Osteoblast (primary cell): ENCODE measurements around the gene ITPR1. TPM values are rescaled to one million over a fixed set of nuclear protein-coding genes. Genes with fewer than 3 reads are reported as not detected.

ENCODE experiments used
- DNase-seq: peaks from one replicate; pipeline ENCODE4 v3.0.0; 2011; ENCODE audit warnings: low spot score, mixed read lengths; ENCODE audit not compliant: insufficient read length; ENCODE audit errors: missing footprints
- H2AFZ ChIP-seq: 2 replicates; pipeline ENCODE4 v1.6.0; 2011; ENCODE audit warnings: mild to moderate bottlenecking, low read length
- H3K27ac ChIP-seq: 2 replicates; pipeline ENCODE4 v1.5.1; 2011; ENCODE audit warnings: mild to moderate bottlenecking, low read depth, low read length, moderate library complexity
- H3K27me3 ChIP-seq: 2 replicates; pipeline ENCODE4 v1.6.0; 2012; ENCODE audit warnings: mild to moderate bottlenecking, control low read depth, inconsistent platforms, low read length, moderate library complexity; ENCODE audit not compliant: insufficient read depth
- H3K36me3 ChIP-seq: 2 replicates; pipeline ENCODE4 v1.5.1; 2011; ENCODE audit warnings: mild to moderate bottlenecking, low read length, control low read depth, moderate library complexity; ENCODE audit not compliant: insufficient read depth
- H3K4me1 ChIP-seq: 2 replicates; pipeline ENCODE4 v1.5.1; 2011; ENCODE audit warnings: mild to moderate bottlenecking, low read length, control low read depth, moderate library complexity; ENCODE audit not compliant: insufficient read depth
- H3K4me2 ChIP-seq: 2 replicates; pipeline ENCODE4 v1.6.0; 2011; ENCODE audit warnings: mild to moderate bottlenecking, low read length; ENCODE audit not compliant: insufficient read depth
- H3K4me3 ChIP-seq: fragments of 200-600 bp; sonication (generic); 3 replicates; pipeline ENCODE4 v1.5.1; 2012; ENCODE audit warnings: mild to moderate bottlenecking, low read length, inconsistent platforms; ENCODE audit not compliant: insufficient read depth
- H3K79me2 ChIP-seq: 2 replicates; pipeline ENCODE4 v1.6.0; 2012; ENCODE audit warnings: mild to moderate bottlenecking, low read length, control low read depth, inconsistent platforms; ENCODE audit not compliant: insufficient read depth
- H3K9me3 ChIP-seq: 2 replicates; pipeline ENCODE4 v1.5.1; 2011; ENCODE audit warnings: low read depth, low read length, control low read depth
- H4K20me1 ChIP-seq: 2 replicates; pipeline ENCODE4 v1.6.0; 2012; ENCODE audit warnings: mild to moderate bottlenecking, low read length, control low read depth; ENCODE audit not compliant: insufficient read depth
- CTCF ChIP-seq: IDR thresholded peaks from 2 replicates; pipeline ENCODE4 v1.5.1; 2011; ENCODE audit warnings: mild to moderate bottlenecking, low read depth, low read length, moderate library complexity; ENCODE audit errors: extremely low read depth
- total RNA-seq: library from RNA; depleted of rRNA; stranded (reverse); fragments of >200 nt; gene quantifications from 2 replicates; pipeline ENCODE4 v1.2.3, GENCODE V29; 2012

The ITPR1 gene
- total RNA-seq, 1 donor = 16.6 TPM

- peaks cover 46% of the 10 kb centered on the region for H3K4me1 ChIP-seq
- no peak overlapping the region for H3K4me2 ChIP-seq
- H3K4me3 ChIP-seq = no peak overlapping the region
- no peak overlapping the region for H2AFZ ChIP-seq
- no peak for TF ChIP-seq CTCF
- H3K79me2 ChIP-seq = no peaks in the 10 kb centered on the region
- H3K27me3 ChIP-seq = no peaks in the 10 kb centered on the region
- H3K27ac ChIP-seq = peak overlapping the region; percentile 65
- H3K36me3 ChIP-seq = no peaks in the 10 kb centered on the region
- H4K20me1 ChIP-seq = no peaks in the 10 kb centered on the region
- DNase-seq = peak; percentile 41
- no peaks in the 10 kb centered on the region for H3K9me3 ChIP-seq
Observed at GRCh38 chr3:4749567-4750002, 256.4 kb downstream of the ITPR1 start.

GRCh38 chr3:4750306-4750968 lies 257.3 kb downstream of the ITPR1 start:
- Histone ChIP-seq H3K27me3 (no peaks in the 10 kb centered on the region), H3K9me3 (no peaks in the 10 kb centered on the region), H3K4me2 (peak overlapping the region; percentile 4), H3K27ac (peak overlapping the region; percentile 65), H2AFZ (no peak overlapping the region), H3K4me1 (peaks cover 39% of the 10 kb centered on the region), H3K79me2 (no peaks in the 10 kb centered on the region), H3K4me3 (no peak overlapping the region), H3K36me3 (no peaks in the 10 kb centered on the region), H4K20me1 (no peaks in the 10 kb centered on the region)
- TF ChIP-seq CTCF = no peak
- DNase-seq = peak; percentile 35

GRCh38 chr3:4751029-4751501 lies 257.9 kb downstream of the ITPR1 start:
- H3K79me2 ChIP-seq = no peaks in the 10 kb centered on the region
- H3K4me1 ChIP-seq = peaks cover 33% of the 10 kb centered on the region
- no peak overlapping the region for H2AFZ ChIP-seq
- no peak for TF ChIP-seq CTCF
- no peak overlapping the region for H3K4me3 ChIP-seq
- H4K20me1 ChIP-seq = no peaks in the 10 kb centered on the region
- H3K4me2 ChIP-seq = no peak overlapping the region
- no peaks in the 10 kb centered on the region for H3K36me3 ChIP-seq
- H3K27ac ChIP-seq = peak overlapping the region; percentile 65
- H3K27me3 ChIP-seq = no peaks in the 10 kb centered on the region
- no peaks in the 10 kb centered on the region for H3K9me3 ChIP-seq
- DNase-seq = no peak

GRCh38 chr3:4751502-4752101 lies 258.5 kb downstream of the ITPR1 start:
- H3K4me2 ChIP-seq = peak overlapping the region; percentile 17
- H3K36me3 ChIP-seq = no peaks in the 10 kb centered on the region

More at GRCh38 chr3:4751502-4752101, 258.5 kb downstream of the ITPR1 start:
- TF ChIP-seq CTCF = no peak
- no peaks in the 10 kb centered on the region for H3K79me2 ChIP-seq
- peak; percentile 87 for DNase-seq
- no peaks in the 10 kb centered on the region for H3K9me3 ChIP-seq
- H3K27me3 ChIP-seq = no peaks in the 10 kb centered on the region
- H4K20me1 ChIP-seq = no peaks in the 10 kb centered on the region
- H2AFZ ChIP-seq = peak overlapping the region; percentile 26
- H3K4me3 ChIP-seq = no peak overlapping the region
- peaks cover 27% of the 10 kb centered on the region for H3K4me1 ChIP-seq
- H3K27ac ChIP-seq = peak overlapping the region; percentile 65
